ENCODE results near the gene NRP2. TPM values are rescaled to one million over a fixed set of nuclear protein-coding genes. Genes with fewer than 3 reads are reported as not detected.

Gene NRP2
- total RNA-seq, 4 donors from 2014 or later = 4.0 to 11.5 (median 5.9) TPM

DNA sequence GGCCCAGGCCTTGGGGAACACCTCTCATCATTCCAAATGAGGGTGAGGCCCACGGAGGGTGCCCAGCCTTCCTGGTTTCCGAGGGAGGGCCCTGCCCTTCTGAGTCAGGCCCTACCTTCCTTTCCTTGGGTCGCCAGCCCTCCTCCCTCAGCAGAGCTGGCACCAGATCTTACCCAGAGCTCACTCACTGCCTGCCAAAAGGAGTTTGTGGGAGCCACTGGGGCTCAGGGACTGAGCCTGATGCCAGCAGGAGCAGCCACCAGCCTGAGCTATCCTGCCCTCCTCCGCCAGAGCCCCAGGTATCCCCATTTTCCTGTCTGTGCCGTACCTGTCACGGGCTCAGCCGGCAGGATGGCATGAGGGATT, 64.1 kb downstream of the NRP2 start:
- WGBS, 2 donors = 56 to 68% methylated on average over 7 of the region's 7 CpGs
- DNase-seq (ENCODE audit: low spot score in 2 of 2) = no peak
- intact Hi-C loops (cut with DNase I; ENCODE audit: low total_unique reads) = no loop called here
- TF ChIP-seq POLR2A (IDR thresholded peaks at IDR 0.05) = no peak
- TF ChIP-seq, protein P1, sequence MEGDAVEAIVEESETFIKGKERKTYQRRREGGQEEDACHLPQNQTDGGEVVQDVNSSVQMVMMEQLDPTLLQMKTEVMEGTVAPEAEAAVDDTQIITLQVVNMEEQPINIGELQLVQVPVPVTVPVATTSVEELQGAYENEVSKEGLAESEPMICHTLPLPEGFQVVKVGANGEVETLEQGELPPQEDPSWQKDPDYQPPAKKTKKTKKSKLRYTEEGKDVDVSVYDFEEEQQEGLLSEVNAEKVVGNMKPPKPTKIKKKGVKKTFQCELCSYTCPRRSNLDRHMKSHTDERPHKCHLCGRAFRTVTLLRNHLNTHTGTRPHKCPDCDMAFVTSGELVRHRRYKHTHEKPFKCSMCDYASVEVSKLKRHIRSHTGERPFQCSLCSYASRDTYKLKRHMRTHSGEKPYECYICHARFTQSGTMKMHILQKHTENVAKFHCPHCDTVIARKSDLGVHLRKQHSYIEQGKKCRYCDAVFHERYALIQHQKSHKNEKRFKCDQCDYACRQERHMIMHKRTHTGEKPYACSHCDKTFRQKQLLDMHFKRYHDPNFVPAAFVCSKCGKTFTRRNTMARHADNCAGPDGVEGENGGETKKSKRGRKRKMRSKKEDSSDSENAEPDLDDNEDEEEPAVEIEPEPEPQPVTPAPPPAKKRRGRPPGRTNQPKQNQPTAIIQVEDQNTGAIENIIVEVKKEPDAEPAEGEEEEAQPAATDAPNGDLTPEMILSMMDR (IDR thresholded peaks at IDR 0.05) = no peak
- H3K4me3 ChIP-seq (ENCODE audit: low read depth, poor library complexity, severe bottlenecking) = no peak overlapping the region

DNA sequence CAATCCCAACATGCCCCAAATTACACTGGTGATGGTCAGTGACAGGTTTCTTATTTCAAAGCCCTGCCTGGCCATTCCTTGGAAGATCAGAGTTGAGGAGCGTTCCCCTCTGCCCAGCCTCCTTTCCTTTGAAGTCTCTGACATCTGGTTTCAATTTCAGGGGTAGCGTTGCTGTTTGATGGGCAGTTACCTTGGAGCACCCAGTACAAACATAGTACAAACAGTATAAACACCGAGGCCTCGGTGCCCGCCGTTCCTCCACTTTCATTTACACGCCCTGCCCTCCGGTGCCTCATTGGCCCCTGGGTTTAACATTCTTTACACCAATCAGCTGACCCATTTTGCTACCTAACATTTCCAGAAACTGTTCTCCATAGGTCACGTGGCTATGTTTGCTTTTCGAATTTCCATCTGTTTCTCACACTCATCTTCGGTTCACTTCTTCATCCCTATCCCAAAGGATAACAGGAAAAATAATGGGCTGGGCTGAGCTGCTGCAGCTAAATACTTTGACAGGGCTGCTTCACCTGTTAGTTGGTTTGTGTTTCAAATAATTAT, 65.6 kb downstream of the NRP2 start:
- intact Hi-C loops (cut with DNase I; ENCODE audit: low total_unique reads) = no loop called here
- WGBS, 2 donors = 66 to 84% methylated on average over 11 of the region's 11 CpGs
- DNase-seq (ENCODE audit: low spot score in 2 of 2) = no peak
- no peak for TF ChIP-seq POLR2A (IDR thresholded peaks at IDR 0.05)
- TF ChIP-seq, protein P1 (IDR thresholded peaks at IDR 0.05) = no peak
- no peak overlapping the region for H3K4me3 ChIP-seq (ENCODE audit: low read depth, poor library complexity, severe bottlenecking)

DNA sequence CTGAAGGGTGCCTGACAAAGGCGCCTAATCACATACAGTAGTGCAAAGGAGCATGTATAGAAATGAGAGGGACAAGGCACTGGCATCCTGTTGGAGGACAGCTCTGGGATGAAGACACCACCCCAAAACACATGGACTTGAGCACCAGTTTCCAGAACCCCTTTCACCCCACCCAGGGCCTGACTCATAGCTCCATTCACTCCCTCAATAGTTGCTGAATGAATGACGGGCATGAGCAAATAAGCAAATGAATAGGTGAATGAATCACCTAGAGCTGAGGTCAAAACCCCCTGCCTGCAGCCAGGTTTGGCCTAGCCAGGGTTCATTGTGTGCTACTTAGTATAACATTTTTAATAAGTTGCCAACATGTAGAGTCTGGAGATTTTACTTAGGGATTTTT, 66.3 kb downstream of the NRP2 start:
- H3K4me3 ChIP-seq (ENCODE audit: low read depth, poor library complexity, severe bottlenecking) = no peak overlapping the region
- intact Hi-C loops (cut with DNase I; ENCODE audit: low total_unique reads) = no loop called here
- no peak for TF ChIP-seq POLR2A (IDR thresholded peaks at IDR 0.05)
- TF ChIP-seq, protein P1 (IDR thresholded peaks at IDR 0.05) = no peak
- whole genome bisulfite sequencing, 2 donors = 67 to 78% methylated on average over 2 of the region's 2 CpGs
- DNase-seq (ENCODE audit: low spot score in 2 of 2) = no peak

DNA sequence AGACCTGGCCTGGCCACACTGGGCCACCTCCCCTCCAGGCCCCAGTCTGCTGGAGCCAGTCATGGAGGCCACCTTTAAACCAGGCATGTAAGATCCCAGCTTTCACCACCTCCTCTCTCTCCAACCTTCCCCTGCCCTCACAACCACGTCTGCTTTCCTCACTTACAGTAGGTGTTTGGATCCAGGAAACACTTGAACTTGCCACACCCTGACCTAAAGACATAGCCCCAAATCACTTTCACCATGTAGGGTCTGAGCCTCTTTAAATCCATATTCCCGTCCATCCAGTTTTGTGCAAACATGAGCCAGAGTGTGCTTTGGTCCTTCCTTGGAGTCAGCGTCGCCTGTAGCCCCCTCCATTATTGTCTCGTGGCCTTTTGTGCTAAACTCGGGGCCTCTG, 66.8 kb downstream of the NRP2 start:
- intact Hi-C loops (cut with DNase I; ENCODE audit: low total_unique reads) = no loop called here
- 82 to 84% methylated on average over 6 of the region's 6 CpGs for WGBS, 2 donors
- no peak for DNase-seq (ENCODE audit: low spot score in 2 of 2)
- H3K4me3 ChIP-seq (ENCODE audit: low read depth, poor library complexity, severe bottlenecking) = no peak overlapping the region
- TF ChIP-seq, protein P1 (IDR thresholded peaks at IDR 0.05) = no peak
- TF ChIP-seq POLR2A (IDR thresholded peaks at IDR 0.05) = no peak

DNA sequence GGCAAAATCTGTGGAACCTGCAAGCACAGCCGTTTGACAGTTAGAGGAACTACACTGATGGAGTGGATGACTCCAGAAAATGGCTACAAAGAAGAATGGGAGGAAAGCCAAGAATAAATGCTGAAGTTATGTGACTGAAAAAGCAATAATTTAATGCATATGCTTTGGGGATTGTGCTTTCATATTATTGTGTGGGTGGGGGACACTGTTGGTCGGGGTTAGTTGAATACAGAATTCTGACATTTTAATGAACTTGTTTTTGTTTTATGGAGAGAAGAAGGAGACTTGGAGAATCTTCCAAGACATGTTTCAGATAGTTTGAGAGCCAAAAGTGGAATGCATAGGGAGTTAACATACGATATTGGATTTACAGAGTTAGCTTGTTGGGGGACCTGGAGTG, 68.5 kb downstream of the NRP2 start:
- TF ChIP-seq POLR2A (IDR thresholded peaks at IDR 0.05) = no peak
- TF ChIP-seq, protein P1 (IDR thresholded peaks at IDR 0.05) = no peak
- DNase-seq (ENCODE audit: low spot score in 2 of 2) = no peak
- WGBS, 2 donors = 75% methylated on average over 3 of the region's 3 CpGs
- intact Hi-C loops (cut with DNase I; ENCODE audit: low total_unique reads) = no loop called here
- no peak overlapping the region for H3K4me3 ChIP-seq (ENCODE audit: low read depth, poor library complexity, severe bottlenecking)

DNA sequence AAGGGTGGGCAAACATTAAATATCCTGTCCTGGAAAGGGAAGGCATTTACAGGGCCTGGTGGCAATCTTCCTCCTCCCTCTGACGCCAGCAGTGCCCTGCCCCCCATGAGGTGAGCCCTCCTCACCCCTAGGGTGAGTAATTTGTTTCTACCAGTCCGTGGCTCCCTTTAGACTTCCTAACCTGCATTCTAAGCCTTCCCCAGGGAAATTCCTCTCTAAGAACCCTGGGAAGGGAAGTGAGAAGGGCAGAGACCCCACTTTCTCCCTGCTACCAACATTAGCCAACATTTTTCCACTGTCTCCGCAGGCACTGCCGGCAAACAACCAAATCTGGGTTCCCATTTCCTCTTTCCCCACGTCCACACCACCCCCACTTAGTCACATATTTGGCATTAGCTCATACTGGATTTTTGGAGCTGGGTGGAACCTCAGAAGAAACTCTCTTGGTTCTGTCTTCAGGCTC, 69.3 kb downstream of the NRP2 start:
- TF ChIP-seq POLR2A (IDR thresholded peaks at IDR 0.05) = no peak
- TF ChIP-seq, protein P1 (IDR thresholded peaks at IDR 0.05) = no peak
- intact Hi-C loops (cut with DNase I; ENCODE audit: low total_unique reads) = no loop called here
- WGBS, 2 donors = 45 to 48% methylated on average over 5 of the region's 5 CpGs
- H3K4me3 ChIP-seq (ENCODE audit: low read depth, poor library complexity, severe bottlenecking) = no peak overlapping the region
- DNase-seq (ENCODE audit: low spot score in 2 of 2) = no peak
